ENCODE results near the gene TMEM156.
"Not testable (repeated sequence)": the region's sequence is repeated elsewhere in the genome, so short reads cannot be mapped to it uniquely, and the experiment has no call there.

Gene TMEM156

GRCh38 chr4:39043058-39043860 lies 11.1 kb upstream of the TMEM156 start:
- no peak for DNase-seq

DNA sequence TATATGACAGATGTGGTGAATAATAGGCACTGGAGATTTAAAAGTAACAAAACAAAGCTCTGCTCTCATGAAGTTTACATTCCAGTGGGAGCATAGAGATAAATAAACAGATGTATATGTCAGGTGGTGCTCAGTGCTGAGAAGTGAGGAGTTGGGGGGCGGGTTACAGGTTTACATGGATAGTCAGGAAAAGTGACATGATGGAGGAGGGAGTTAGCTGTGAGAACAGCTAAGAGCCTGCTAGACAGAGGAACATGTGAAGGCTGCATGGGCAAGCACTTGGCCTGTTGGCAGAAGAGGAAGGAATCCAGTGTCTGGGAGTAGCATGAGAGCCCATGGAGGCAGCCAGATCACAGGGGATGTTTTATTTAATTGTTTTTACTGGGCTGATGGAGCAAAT lies 10.2 kb upstream of the TMEM156 start:
- DNase-seq: no peak

- no peak for DNase-seq
Measured at GRCh38 chr4:39039108-39039507, 6.9 kb upstream of the TMEM156 start.

- no peak for DNase-seq
Measured at GRCh38 chr4:39037941-39038340, 5.7 kb upstream of the TMEM156 start.

DNA sequence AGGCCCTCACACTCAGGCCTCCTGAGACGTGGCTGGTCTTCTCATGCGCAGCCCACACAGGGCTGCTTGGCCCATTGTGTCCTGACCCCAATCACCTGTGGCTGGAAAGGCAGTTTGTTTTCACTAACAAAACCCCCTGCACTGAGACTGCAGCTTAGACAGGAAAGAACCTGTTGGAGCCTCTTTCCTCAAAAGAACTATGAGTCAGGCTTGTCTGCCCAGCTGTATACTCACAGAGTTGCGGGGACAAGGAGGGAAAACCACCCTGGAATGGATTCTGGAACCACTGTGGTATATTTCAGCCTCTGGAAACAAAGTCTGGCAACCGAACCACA lies 5.2 kb upstream of the TMEM156 start:
- DNase-seq: no peak

DNA sequence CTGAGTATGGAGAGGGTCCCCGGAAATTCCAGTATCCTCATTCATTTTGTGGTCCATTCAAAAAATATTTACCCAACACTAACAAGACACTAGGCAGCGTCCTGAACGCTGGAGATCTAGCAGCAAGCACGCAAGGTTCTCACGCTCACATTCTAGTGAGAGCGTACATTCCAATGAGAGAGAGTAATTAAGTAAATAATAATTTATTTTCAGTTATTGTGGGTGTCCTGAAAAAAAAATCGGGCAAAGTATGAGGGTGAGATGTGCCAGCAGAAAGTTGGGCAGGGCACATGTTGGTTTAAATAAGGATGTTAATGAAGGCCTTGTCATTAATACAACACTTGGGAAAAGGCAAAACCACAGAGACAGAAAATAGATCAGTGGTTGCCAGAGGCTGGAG lies 4.0 kb upstream of the TMEM156 start:
- no peak for DNase-seq

GRCh38 chr4:39031590-39032020 lies 604 bp downstream of the TMEM156 start:
- not testable (repeated sequence) for DNase-seq

DNA sequence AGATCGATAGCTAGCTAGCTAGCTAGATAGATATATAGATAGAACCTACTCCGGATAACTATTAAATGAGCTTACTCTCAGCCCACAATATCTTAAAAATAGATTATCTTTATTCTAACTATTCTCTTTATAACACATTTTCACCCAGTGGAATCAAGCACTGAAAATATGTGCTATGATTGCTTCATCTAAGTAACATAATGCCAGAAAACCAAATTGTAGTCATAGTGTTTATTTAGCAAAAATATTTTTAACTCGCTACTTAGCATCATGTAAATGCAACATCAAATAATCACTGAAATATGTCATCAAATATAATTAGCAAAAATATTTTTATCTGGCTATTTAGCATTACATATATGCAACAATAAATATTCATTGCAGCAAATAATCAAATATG lies 1.5 kb downstream of the TMEM156 start:
- DNase-seq: no peak

DNA sequence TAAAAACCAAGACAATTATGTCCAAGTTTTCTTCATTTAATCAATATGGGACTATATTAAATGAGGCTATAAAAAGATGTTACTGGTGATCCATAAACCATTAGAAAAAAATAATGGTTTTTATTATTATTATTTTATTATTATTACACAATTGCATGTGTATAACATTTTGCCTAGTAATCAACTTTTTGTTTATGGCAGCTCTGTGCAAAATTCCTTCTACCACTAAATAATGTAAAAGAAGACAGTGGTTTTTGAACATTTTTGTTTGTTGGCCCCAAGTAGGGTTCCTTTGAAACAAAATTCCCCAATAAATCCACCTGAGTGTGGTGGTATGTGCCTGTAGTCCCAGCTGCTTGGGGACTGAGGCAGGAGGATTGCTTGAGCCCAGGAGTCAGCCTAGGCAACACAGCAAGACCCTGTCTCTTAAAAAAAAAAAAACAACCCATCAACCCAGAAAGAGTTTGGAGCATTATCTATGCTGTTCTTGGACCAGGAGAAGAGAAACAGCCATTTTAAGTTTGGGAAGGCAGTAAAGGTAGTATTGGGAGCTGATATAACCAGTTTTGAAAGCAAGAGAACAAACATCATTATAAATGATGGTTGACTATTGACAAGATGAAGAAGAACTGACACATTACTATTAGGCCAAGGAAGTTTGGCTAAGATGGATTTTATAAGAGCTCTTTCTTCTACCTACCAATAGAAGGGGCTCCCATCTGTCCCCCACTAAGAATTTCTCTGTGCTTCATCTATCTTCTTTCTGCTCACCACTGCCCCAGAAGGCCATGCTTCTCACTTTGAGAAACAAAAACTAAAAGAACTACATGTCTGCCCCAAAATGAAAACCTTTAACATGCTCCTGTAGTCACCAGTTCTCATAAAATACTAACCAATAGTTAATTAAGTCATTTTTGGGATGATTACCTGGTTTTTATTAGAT lies 2.2 kb downstream of the TMEM156 start:
- DNase-seq: no peak

DNA sequence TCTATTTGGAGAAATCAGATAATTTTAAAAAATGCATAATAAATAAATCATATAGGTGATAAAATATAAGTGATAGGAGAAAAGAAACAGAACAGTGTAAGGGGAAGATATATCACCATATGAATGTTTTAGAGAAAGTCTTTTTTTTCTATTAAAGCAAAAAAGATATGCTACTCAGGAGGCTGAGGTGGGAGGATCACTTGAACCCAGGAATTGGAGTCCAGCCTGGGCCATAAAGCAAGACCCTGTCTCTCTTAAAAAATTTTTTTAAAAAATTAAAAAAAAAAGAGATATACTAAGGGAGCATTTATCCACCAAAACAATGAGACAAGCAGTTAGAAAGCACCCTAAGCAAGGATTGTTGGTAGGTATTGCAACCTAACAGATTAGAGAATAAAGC lies 6.1 kb downstream of the TMEM156 start:
- no peak for DNase-seq

DNA sequence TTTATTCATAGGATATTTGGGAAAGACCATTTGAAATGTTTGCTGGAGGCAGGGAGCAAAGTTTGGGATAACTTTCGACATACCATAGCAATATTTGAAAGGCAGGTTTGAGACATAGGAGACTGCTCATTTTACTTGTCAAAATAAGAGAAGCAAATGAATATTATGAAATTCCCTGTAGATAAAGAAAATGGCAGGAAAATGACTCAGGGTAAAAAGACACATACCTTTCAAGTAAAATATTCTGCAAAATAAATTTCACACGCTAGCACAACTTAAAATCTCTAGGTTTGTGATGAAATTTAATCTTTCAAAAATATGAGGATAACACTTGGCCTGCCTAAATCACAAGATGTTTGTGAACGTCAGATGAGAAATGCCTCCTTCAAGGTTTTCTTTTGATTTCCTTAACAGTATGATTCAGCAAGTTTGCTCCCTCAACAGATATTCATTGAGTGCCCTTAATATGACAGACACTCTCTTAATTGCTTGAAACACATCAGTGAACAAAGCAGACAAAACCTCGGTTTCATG lies 6.6 kb downstream of the TMEM156 start:
- no peak for DNase-seq

- DNase-seq: no peak
Measured at GRCh38 chr4:39024311-39024865, 7.8 kb downstream of the TMEM156 start.

DNA sequence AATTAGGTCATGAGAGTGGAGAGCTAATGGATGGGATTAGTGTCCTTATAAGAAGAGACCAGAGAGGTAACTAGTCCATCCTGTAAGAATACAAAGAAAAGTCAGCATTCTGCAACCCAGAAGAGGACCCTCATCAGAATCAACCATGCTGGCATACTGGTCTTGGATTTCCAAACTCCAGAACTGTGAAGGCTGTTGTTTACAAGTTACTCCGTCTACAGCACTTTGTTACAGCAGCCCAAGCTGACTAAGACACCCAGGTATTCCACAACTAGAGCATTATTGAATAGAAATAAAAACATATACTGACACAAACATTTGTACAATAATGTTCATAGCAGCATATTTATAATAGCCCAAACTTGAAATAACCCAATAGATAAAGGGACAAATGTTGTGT lies 9.2 kb downstream of the TMEM156 start:
- no peak for DNase-seq

GRCh38 chr4:39022241-39022640 lies 10.0 kb downstream of the TMEM156 start:
- no peak for DNase-seq

DNA sequence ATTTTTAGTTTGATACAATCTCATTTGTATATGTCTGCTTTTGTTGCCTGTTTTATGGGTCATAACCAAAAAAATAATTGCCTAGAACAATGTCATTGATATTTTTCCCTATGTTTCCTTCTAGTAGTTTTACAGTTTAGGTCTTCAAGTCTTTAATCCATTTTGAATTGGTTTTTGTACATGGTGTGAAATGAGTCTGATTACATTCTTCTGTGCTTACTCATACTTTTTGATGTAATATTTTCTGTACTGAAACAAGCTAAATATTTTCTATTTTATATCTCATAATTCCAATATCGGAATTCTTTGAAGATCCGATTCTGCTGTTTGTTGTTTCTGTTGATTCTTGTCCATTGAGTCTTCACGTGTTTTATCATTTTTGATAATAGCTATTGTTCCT lies 10.6 kb downstream of the TMEM156 start:
- no peak for DNase-seq

- DNase-seq: no peak
Measured at GRCh38 chr4:39020130-39020529, 12.1 kb downstream of the TMEM156 start.

DNA sequence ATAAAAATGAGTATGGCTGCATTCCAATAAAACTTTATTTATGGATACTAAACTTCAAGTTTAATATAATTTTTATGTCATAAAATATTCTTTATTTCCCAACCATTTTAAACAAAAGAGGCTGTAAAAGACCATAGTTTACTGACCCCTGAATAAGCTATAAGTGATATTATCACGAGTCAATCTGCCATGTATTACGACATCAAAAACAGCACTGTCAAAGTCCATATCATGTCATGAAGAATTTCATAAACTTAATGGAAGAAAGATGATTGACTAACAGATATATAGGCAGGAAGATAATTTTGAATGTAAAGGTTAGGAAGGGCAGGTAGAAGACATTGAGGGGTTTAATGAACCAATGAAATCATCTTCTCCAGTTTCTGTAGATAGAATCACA lies 18.2 kb downstream of the TMEM156 start:
- no peak for DNase-seq

DNA sequence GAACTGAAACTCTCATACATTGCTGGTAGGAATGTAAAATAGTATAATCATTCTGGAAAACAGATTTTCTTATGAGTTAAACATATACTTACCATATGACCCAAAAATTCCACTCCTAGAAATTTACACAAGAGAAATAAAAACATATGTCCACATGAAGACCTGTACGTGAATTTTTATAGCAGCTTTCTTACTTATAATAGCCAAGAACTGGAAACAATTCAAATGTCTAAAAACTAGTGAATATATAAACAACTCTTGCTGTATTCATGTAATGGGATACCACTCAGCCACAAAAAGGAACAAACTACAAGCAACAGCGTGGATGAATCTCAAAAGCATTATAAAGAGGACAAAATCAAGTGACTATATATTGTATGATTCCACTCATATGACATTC lies 27.5 kb downstream of the TMEM156 start:
- no peak for DNase-seq

- DNase-seq: not testable (repeated sequence)
Measured at GRCh38 chr4:39002058-39002457, 30.2 kb downstream of the TMEM156 start.

GRCh38 chr4:38995660-38996005 lies 36.6 kb downstream of the TMEM156 start:
- DNase-seq: no peak

DNA sequence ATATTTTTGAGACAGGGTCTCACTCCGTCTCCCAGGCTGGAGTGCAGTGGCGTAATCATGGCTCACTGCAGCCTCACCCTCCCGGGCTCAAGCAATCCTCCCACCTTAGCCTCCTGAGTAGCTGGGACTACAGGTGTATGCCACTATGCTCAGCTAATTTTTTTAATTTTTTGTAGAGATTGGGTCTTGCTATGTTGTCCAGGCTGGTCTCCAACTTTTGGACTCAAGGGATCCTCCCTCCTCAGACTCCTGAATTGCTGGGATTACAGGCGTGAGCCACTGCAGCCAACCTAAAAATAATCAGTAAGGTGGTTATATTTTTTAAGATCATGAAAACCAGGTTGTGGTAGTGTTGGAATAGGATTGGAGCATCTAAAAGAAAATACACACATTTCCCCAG lies 38.1 kb downstream of the TMEM156 start:
- no peak for DNase-seq

DNA sequence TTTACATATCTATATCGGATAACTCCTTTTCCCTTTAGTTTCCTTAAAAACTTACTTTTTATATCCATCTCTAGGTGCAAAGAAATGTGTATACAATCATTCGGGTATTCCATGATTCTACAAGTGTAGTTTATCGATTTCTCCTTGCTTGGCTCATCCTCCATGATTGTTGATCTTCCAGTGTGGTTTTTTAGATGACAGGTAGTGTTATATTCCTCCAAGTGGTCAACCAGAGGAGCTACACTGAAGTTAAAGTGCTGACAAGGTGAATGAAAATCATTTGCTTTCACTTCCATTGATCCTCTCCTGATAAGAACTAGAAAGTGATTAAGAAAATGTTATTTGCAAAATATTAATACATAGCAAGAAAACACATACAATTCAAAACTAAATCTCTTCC lies 38.5 kb downstream of the TMEM156 start:
- no peak for DNase-seq

- no peak for DNase-seq
Measured at GRCh38 chr4:38990241-38990640, 42.0 kb downstream of the TMEM156 start.

DNA sequence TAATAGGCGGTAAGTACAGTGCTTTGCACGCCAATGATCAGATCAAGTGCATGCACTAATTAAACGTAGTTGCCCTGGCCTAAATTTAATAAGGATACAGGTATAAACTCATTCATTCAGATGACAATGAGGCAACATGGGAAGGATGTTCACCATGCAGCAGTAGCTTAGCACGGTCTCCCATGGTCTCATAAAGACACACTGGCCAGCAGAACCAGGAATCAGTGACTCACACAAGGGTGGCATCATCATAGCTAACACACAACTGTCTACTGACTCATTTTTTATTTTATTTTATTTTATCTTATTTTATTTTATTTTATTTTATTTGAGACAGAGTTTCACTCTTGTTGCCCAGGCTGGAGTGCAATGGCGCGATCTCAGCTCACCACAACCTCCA lies 42.7 kb downstream of the TMEM156 start:
- DNase-seq: no peak
